GM18508 (cell line): ENCODE results near the gene ASZ1.

Source experiments
- ATAC-seq: cut with Tn5 transposase; IDR thresholded peaks from one replicate; pipeline ENCODE4 v1.9.1; 2021; ENCODE audit warnings: moderate number of reproducible peaks; ENCODE audit not compliant: insufficient read depth, unreplicated experiment

ASZ1 gene

DNA sequence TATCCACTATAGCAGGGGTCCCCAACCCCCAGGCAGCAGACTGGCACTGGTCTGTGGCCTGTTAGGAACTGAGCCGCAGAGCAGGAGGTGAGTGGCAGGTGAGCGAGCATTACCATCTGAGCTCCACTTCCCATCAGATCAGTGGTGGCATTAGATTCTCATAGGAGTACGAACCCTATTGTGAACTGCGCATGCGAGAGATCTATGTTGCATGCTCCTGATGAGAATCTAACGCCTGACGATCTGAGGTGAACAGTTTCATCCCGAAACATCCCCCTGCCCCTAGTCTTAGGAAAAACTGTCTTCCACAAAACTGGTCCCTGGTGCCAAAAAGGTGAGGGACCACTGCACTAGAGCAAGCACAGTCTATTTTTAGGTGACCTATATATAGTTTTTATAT, 23.6 kb downstream of the ASZ1 start:
- no peak for ATAC-seq

DNA sequence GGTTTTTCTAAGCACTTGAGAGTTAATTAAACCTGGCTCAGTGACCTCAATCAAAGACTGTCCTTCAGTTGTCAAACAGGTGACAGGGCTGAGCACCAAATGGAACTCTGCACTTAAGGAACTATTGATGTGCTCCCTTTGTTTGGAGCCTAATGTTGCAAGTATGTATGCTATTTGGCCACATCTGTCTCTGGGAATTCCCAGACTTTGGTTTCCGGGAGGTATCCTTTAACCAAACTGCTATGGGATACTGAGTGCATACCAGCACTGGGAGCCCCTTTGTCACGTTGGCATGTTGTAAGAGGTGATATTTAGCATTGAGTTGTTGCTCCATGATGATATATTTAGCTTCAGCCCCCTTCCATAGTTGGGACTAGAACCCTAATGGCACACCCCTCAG, 25.2 kb downstream of the ASZ1 start:
- no peak for ATAC-seq

DNA sequence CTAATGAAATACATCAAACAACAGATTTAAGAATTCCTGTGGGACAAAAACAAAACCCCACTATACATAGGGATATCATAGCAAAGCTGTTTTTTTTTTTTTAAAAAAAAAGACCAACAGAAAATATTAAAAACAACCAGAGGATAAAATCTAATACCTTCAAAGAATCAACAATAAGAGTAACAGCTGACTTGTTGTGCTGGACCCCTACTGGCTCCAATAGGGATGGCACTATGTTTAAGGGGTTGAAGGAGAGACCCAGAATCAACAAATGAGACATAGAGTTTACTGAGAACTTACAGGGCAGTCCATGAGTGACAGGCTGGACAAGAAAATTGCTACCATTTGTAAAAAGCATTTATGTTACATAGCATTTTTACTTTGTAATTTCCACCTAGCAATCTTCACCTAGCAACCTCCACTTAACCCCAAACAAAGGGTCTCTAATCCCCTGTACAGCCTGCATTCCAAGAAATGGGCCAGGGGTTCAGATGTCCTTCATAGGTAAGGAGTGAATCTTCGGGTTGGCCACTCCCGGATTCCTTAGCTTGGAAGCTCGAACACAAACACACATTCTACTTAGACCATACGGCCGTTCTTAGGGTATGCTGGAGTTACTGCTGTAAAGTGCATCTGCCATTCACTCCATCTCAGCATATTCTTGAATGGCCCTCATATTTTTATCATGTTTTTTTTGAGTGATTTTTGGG, 25.8 kb downstream of the ASZ1 start:
- ATAC-seq = no peak

DNA sequence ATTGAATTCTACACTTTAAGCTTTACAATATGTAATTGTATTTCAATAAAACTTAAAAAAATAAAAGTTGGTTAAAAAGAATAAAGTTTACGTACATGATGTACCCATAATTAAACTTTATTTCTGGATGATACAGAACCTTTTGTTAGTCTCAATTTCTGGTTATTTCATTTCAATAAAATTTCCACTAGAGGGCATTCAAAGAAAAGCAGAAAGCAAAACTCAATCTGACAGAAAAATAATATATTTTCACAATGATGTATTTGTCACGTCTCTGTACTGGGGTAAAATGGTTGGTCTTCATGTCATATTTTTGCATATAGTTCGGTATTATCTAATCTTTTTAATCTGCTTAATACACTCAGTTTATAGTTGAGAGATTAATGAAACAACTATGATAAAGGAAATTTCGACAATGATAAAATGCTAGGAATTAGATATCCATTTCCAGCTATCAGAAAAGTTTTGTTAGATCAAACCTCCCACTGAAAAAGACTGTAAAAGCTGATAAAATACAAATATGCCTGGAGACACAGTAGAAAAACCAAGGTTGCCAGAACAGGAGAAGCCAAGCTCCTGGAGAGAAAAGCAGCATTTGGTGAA, 27.4 kb downstream of the ASZ1 start:
- no peak for ATAC-seq

DNA sequence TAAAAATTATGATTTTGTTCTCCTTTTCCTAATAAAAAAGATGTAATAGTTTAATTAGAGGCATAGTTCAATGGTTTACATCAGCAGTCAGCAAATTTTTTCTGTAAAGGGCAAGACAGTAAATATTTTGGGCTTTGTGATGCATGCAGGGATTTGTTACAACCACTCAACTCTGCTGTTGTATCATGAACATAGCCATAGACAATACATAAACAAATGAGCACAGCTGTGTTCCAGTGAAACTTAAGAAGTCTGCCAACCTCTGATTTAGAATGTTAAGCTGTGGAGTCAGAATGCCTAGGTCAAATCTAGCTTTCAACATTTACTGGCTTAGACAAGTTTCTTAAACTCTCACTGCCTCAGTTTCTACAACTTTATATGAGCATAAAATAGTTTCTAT, 31.6 kb downstream of the ASZ1 start:
- no peak for ATAC-seq

DNA sequence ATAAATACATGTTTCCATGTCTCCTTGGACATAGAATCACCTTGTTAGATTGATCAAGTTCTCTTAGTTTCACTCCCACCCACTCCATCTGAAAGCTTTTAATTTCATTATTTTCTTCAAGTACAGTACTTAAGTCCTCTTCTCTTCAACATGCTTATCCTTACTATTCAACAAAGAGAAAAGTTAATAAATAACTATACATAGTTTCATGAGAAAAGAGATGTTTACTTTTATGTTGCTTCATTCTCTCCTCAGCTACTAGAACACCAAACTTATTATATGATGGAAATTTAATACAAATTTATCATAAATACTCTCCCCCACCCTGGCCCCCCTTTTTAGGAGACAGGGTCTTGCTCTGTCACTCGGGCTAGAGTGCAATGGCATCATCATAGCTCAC, 33.5 kb downstream of the ASZ1 start:
- no peak for ATAC-seq

DNA sequence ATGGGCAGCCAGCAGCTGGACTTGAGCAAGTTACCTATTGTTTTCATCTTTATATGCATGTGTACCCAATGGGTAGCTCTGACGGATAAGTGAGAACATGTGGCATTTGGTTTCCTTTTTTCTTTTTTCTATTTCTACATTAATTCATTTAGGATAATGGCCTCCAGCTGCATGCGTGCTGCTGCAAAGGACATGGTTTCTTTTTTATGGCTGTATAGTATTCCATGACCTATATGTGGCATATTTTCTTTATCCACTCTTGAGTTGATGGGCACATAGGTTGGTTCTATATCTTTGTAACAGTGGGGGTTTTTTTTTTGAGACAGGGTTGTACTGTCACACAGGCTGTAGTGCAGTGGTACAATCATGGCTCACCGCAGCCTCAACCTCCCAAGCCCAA, 37.4 kb downstream of the ASZ1 start:
- no peak for ATAC-seq

DNA sequence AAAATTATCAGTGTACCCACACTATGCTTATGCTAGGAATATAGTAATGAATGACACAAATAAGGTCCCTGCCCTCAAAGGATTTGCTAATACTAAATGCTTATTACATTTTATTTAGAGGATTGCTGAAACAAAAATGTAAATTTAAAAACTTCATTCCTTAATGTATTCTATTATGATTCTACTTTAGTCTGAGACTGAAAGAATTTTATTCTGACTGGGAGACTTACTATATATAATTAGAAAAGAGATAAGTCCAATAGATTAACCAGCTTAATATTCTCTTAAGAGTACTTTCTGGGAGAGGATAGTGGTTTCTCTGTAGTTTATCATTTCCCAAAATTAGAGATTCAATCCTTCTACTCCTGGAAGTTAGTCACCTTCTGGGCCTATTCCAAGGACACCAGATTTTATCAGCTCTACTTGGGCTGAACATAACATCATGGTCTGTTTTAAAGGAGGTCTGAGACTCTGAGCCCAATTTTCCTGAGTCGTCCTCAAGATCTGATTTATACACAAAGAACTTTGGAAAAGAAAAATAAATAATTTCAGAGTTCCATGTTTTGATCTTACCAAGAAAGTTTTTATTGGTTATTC, 41.1 kb downstream of the ASZ1 start:
- ATAC-seq = no peak

DNA sequence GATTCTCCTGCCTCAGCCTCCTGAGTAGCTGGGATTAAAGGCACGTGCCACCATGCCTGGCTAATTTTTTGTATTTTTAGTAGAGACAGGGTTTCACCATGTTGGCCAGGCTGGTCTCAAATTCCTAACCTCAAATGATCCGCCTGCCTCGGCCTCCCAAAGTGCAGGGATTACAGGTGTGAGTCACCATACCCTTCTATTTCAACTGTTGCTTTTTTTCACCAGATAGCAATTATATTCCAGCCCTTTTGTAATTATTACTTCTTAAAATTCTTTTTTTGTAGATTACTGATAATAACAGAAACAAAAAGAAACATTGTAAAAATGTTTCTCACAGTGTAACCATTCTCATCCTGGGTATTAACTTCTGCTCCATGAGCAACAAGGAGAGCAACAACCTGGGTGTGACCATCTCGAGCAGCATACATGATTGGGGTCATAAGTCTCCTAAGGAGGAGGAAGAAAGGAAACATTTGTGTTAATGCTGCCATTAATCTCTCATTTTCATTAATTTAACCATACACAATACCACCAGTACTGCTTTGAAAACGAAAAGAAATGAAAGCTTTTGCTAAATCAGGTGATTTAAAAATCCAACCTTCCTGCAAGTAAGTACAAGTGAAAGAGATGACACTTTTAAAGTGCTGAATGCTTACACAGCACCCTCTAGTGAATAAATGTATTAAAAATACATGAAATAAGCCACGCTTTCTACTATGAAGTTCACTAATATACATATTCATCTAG, 41.8 kb downstream of the ASZ1 start:
- ATAC-seq = peak; percentile 62

DNA sequence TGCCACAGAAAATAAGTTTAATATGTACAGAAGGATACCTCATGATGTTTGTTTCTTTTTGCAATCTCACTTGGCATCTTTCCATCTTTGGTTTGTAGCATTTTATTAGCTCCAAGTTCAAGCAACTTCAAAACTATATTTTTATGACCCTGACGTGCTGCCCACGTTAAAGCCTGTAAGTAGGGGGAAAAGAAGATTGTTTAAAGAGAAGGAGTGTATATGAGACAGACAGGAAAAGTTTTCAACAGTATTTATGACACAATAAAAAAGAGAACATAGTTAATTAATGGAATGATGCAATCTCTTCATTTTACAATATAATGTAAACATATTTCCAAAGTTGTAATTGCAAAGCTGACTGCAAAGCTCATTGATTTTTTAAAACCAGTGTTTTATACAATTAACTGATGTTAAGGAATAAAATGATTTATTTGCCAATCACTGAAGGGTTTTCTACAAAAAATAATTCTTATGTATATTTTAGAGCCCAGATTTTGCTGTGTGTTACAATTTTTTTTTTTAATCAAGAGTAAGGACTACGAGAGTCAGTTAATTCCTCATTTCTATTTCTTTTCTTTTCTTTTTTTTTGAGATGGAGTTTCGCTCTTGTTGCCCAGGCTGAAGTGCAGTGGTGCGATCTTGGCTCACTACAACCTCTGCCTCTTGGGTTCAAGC, 42.5 kb downstream of the ASZ1 start:
- ATAC-seq = no peak

DNA sequence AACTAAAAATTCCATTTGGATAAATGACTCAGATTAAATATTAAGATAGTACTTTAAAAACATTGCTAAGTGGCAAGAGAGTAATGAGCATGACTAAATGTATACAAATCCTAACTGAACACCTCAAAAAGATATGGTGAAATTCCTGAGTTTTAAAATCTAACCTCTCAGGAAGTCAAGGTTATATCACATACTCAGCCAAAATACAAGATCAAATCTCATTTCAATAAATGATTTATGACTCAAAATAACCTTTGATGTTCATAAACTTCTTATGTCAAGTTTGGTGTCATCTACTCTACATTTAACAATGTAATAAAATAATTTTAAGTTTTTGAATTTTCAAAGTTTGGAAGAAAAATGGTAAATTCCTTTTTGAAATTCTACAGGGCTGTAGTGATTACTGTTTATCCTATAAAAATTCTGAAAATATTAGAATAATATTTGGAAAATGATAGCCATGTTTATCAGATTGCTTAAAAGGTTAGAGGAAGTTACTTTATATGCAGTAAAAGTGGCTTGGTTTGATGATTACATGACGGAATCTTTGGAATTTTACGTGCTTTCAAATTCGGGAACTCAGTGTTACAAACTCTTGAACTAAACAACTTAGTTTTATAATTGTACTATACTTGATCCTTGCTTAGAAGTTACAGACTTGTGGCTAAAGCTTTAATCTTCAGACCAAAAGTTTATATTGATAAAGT, 43.7 kb downstream of the ASZ1 start:
- no peak for ATAC-seq

DNA sequence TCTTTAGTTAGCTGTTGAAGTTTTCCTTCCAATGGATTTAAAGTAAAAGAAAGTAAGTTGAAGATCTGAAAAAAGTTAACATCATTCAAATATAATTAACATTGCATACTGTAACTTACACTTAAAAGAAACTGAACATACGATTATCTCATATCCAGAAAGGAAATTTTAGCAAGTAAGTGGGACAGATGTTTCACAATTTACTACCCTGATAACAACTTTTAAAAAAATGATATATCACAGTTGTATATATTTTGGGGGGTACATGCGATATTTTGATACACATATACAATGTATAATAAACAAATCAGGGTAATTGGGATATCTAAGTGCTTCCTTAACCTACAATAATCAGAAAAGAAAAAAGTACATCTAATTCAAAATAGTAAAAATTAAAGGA, 44.2 kb downstream of the ASZ1 start:
- no peak for ATAC-seq

DNA sequence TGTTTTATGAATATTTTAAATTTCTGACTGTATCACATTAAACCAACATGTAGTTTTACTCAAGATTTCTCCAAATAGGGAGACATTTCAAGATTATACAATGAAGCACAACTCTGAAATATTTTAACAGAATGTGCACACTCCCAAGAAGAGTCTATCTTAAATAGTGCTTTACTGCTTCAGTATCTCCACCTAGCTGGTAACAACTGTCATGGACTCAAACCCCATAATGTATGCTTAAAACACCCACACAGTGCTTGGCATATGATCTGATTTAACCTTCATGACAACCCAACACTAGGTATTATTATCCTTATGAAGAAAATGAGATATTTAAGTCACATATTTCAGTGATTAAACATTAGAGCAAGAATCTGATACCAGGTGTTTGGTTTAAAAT, 45.9 kb downstream of the ASZ1 start:
- ATAC-seq = no peak

DNA sequence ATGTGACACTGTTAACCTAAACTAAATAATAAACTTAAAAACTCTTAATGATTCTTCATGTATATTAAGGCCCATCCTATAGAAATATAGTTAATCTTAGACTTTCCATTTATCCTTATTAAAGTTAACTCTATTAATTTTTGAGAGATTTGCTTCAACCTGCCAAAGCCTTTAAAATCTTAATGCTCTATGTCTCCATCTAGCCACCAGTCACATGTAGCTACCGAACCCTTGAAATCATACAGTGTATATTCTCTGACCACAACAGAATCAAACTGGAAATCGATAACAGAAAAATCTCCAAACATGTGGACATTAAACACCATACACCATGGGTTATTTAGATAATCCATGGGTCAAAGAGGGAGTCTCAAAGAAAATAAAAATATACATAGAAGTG, 51.9 kb downstream of the ASZ1 start:
- ATAC-seq = no peak

DNA sequence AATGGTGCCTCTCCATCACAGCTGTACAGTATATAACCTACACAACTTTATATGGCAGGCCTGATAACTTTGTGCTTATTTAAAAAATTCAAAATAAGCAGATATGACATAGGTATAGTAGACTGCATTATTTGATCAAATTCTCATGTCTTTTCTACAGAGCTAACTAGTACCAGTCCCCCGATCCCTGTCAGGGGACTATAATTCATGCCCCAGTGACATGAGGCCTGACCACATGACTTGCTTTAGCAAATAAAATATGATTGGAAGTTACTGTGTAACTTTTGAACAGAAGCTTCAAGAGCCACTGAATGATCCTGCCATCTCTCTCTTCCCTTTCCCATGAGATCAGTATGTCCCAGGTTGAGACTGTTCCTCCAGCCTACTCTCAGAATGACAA, 55.2 kb downstream of the ASZ1 start:
- no peak for ATAC-seq

DNA sequence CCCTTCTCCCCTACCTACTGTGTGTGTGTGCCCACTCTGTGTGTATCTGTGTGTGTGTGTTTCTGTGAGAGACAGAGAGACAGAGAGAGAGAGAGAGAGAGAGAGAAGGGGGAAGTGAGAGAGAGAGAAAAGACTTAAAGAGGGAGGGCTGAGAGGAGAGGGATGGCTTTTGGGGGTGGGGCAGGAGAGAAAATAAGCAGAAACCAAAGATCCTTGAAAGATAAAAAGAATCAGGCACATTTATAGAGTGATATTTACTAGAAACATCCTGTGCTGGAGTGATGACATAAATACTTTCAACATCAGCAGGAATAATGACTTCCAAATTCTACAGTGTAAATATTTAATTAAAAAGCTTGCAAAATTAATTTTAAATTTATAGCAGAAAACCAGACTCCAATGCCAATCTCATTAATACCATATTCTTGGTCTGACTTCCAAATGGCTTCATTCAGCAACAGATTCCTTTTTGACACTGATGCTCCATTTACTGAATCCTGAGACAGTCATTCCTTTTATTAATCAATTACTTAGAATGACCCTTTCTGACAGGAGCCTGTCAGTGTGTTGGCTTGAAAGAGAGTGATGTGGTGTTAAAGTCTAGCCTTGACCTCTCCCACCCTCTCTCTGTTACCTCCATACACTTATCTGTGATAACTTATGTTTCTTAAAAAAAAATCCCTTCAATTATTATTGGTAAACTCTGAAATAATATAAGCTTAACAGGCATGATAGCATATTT, 62.8 kb downstream of the ASZ1 start:
- ATAC-seq = no peak

DNA sequence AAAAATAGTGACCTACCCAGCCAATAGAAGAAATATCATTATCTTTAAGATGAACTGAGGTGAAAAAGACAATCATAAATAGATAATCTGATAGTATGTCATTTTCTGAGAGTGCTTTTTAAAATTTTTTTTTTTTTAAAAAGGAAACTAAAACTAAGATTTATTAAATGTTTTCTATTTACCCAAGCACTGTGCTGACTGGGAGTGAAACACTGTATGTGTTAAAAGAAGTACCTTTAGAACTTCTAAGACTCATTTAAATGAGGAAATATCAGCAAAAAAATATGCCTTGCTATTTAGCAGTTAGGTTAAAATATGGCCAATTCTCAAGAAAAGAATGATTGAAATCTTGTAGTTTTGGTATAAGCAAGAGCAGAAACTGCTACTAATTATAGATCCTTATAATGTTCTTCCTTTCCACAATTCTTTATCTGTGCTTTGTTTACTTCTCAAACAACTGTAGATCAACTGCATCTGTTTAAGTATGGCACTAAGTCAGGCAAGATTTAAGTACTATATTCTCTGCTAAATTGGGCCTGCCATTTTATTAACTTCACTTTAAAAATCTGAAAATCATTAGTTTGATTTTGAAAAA, 64.9 kb downstream of the ASZ1 start:
- ATAC-seq = no peak

DNA sequence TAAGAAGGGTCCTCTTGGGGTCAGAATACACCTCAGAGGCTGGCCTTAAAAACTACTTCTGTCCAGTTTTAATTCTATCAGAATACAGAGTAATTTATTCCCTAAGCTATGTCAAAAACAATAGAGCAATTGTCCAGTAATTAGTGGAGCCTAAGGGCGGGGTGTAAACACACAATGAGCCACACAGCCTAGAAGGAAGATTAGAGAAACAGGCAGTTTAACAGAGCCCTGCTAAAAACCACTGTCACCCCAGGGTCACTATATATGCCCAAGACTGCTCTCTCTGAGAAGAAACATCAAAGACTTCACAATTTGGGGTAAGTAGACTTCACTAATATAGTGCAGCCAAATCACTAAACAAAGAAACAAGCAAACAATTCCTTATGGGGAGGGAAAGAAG, 77.3 kb downstream of the ASZ1 start:
- no peak for ATAC-seq

DNA sequence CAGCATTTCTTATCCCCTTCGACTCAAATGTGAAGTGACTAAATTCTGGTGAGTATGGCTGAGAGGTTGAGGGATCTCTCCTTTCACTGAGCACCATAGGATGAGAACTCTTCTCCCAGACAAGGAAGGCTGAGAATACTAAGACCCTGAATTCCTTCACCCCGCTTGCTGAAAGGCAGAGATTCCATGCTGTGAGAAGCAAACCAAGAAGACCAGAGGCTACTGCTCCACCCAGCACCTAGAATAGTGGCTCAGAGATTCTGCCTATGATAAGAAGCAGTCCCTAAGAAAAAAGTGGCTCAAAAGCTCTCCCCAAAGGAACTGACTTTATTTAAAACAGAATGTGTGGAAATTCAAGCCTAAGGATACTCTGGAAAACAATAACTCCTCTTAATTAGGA, 77.7 kb downstream of the ASZ1 start:
- ATAC-seq = no peak
